Measurements from ENCODE around the gene FATE1. TPM values are rescaled to one million over a fixed set of nuclear protein-coding genes. Genes with fewer than 3 reads are reported as not detected.

Gene FATE1
- total RNA-seq, 1 experiment from 2014 or later = not detected

DNA sequence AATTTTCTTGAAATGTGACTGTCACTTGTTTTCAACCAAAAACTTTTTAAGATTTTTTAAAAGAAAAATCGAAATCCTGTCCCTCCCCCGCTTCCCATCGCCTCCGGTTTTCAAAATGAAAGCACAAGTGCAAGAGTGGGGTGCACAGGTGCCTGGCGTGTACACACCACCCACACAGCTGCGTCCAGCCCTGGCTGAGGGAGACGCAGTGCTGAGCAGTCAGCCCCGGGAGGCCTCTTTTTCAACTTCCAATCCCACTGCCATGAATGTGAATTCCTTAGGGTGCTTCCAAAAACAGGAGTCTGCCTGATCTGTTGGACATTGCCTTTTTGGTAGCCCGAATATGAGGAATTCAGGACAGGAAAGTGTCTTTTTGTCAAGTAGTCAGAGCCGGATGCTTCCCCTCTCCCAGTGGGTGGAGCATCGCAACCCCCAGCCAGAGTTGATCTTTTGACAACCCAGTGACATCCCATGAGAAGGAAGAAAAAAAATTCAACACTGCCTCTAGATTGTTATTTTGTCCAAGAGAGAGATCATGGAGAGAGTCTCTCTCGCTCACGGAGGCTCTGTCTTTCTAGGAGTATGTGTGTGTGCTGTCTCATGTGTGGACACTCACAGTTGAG is 11.7 kb upstream of the FATE1 start:
- TF ChIP-seq TCF7L2 (IDR thresholded peaks at IDR 0.05; ENCODE audit: low read depth, low read length) (no peak), POLR2AphosphoS5 (IDR thresholded peaks at IDR 0.05; ENCODE audit: low read depth, low read length) (no peak), SIN3A (IDR thresholded peaks at IDR 0.05; ENCODE audit: borderline replicate concordance, insufficient read depth, low read depth, low read length) (no peak)
- TF ChIP-seq, protein P1, sequence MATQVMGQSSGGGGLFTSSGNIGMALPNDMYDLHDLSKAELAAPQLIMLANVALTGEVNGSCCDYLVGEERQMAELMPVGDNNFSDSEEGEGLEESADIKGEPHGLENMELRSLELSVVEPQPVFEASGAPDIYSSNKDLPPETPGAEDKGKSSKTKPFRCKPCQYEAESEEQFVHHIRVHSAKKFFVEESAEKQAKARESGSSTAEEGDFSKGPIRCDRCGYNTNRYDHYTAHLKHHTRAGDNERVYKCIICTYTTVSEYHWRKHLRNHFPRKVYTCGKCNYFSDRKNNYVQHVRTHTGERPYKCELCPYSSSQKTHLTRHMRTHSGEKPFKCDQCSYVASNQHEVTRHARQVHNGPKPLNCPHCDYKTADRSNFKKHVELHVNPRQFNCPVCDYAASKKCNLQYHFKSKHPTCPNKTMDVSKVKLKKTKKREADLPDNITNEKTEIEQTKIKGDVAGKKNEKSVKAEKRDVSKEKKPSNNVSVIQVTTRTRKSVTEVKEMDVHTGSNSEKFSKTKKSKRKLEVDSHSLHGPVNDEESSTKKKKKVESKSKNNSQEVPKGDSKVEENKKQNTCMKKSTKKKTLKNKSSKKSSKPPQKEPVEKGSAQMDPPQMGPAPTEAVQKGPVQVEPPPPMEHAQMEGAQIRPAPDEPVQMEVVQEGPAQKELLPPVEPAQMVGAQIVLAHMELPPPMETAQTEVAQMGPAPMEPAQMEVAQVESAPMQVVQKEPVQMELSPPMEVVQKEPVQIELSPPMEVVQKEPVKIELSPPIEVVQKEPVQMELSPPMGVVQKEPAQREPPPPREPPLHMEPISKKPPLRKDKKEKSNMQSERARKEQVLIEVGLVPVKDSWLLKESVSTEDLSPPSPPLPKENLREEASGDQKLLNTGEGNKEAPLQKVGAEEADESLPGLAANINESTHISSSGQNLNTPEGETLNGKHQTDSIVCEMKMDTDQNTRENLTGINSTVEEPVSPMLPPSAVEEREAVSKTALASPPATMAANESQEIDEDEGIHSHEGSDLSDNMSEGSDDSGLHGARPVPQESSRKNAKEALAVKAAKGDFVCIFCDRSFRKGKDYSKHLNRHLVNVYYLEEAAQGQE (IDR thresholded peaks at IDR 0.05; ENCODE audit: insufficient read depth in 1 of 2, low read depth in 2 of 2, low read length in 1 of 2) = no peak
- TF ChIP-seq, protein P2, sequence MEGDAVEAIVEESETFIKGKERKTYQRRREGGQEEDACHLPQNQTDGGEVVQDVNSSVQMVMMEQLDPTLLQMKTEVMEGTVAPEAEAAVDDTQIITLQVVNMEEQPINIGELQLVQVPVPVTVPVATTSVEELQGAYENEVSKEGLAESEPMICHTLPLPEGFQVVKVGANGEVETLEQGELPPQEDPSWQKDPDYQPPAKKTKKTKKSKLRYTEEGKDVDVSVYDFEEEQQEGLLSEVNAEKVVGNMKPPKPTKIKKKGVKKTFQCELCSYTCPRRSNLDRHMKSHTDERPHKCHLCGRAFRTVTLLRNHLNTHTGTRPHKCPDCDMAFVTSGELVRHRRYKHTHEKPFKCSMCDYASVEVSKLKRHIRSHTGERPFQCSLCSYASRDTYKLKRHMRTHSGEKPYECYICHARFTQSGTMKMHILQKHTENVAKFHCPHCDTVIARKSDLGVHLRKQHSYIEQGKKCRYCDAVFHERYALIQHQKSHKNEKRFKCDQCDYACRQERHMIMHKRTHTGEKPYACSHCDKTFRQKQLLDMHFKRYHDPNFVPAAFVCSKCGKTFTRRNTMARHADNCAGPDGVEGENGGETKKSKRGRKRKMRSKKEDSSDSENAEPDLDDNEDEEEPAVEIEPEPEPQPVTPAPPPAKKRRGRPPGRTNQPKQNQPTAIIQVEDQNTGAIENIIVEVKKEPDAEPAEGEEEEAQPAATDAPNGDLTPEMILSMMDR (IDR thresholded peaks at IDR 0.05) = no peak
- intact Hi-C loops (cut with micrococcal nuclease; ENCODE audit: unreplicated experiment) (no loop called here), in situ Hi-C loops (cut with HindIII; ENCODE audit: low pct_unique_long_range_greater_than_20kb, low sequenced_read_pairs) (no loop called here)
- DNase-seq (ENCODE audit: low read depth, low spot score) (no peak), ATAC-seq (no peak)
- BruUV-seq (replicated peaks) = no TSS peak
- no peaks in the 10 kb centered on the region for H3K4me1 ChIP-seq (ENCODE audit: control insufficient read depth, insufficient read depth, low read length)
- no peak overlapping the region for H3K4me3 ChIP-seq (ENCODE audit: low read depth in 2 of 2, low read length in 2 of 2)
- ChIA-PET POLR2A (no interaction called here), CTCF (no interaction called here)
- no peaks in the 10 kb centered on the region for H3K36me3 ChIP-seq (ENCODE audit: control insufficient read depth, insufficient read depth, low read length)
- no peaks in the 10 kb centered on the region for H3K27me3 ChIP-seq (ENCODE audit: control insufficient read depth, insufficient read depth, low read length)
- H3K9me3 ChIP-seq (ENCODE audit: control insufficient read depth, insufficient read depth, low read depth, low read length) = no peaks in the 10 kb centered on the region
- H3K27ac ChIP-seq (ENCODE audit: low read length) = no peak overlapping the region

DNA sequence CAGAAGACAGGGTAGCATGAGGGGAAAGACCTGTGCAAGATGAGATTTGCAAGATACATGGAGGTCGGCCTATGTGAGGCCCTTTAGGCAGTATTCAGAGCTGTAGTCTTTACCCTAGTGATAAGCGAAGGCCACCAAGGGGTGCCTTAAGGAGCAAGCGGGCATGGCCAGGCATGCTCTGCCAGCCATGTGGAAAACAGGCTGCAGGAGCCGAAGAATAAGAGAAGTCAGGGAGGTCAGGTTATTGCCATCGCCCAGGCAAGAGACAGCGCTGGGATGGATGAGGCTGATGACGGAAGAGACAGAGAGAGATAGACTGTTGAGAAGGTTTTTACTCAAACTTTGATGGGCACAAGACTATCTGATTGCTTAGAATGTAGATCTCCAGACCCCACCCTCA is 7.0 kb upstream of the FATE1 start:
- intact Hi-C loops (cut with micrococcal nuclease; ENCODE audit: unreplicated experiment) = no loop called here
- Histone ChIP-seq H3K27ac (ENCODE audit: low read length) (no peak overlapping the region), H3K36me3 (ENCODE audit: control insufficient read depth, insufficient read depth, low read length) (no peaks in the 10 kb centered on the region), H3K4me3 (ENCODE audit: low read depth in 2 of 2, low read length in 2 of 2) (no peak overlapping the region), H3K27me3 (ENCODE audit: control insufficient read depth, insufficient read depth, low read length) (no peaks in the 10 kb centered on the region), H3K4me1 (ENCODE audit: control insufficient read depth, insufficient read depth, low read length) (no peaks in the 10 kb centered on the region), H3K9me3 (ENCODE audit: control insufficient read depth, insufficient read depth, low read depth, low read length) (no peaks in the 10 kb centered on the region)
- DNase-seq (ENCODE audit: low read depth, low spot score) (no peak), ATAC-seq (no peak)
- in situ Hi-C loops (cut with HindIII; ENCODE audit: low pct_unique_long_range_greater_than_20kb, low sequenced_read_pairs) = no loop called here
- ChIA-PET CTCF (no interaction called here), POLR2A (no interaction called here)
- BruUV-seq (replicated peaks) = no TSS peak
- TF ChIP-seq SIN3A (IDR thresholded peaks at IDR 0.05; ENCODE audit: borderline replicate concordance, insufficient read depth, low read depth, low read length) (no peak), TCF7L2 (IDR thresholded peaks at IDR 0.05; ENCODE audit: low read depth, low read length) (no peak), POLR2AphosphoS5 (IDR thresholded peaks at IDR 0.05; ENCODE audit: low read depth, low read length) (no peak)
- TF ChIP-seq, protein P1 (IDR thresholded peaks at IDR 0.05; ENCODE audit: insufficient read depth in 1 of 2, low read depth in 2 of 2, low read length in 1 of 2) = no peak
- TF ChIP-seq, protein P2 (IDR thresholded peaks at IDR 0.05) = no peak
